ENCODE data around the gene TYROBP.

- TF ChIP-seq, protein P1, sequence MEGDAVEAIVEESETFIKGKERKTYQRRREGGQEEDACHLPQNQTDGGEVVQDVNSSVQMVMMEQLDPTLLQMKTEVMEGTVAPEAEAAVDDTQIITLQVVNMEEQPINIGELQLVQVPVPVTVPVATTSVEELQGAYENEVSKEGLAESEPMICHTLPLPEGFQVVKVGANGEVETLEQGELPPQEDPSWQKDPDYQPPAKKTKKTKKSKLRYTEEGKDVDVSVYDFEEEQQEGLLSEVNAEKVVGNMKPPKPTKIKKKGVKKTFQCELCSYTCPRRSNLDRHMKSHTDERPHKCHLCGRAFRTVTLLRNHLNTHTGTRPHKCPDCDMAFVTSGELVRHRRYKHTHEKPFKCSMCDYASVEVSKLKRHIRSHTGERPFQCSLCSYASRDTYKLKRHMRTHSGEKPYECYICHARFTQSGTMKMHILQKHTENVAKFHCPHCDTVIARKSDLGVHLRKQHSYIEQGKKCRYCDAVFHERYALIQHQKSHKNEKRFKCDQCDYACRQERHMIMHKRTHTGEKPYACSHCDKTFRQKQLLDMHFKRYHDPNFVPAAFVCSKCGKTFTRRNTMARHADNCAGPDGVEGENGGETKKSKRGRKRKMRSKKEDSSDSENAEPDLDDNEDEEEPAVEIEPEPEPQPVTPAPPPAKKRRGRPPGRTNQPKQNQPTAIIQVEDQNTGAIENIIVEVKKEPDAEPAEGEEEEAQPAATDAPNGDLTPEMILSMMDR (conservative IDR thresholded peaks at IDR 0.05 in 1 of 2, IDR thresholded peaks at IDR 0.05 in 1 of 2; ENCODE audit: low read depth in 1 of 2, low read length in 2 of 2) = no peak
- no peak for TF ChIP-seq EZH2 (IDR thresholded peaks at IDR 0.05; ENCODE audit: low read length, missing control alignments)
Measured at GRCh38 chr19:35944556-35944955, 36.5 kb upstream of the TYROBP start.
